ENCODE results near the gene ELMO3.

DNA sequence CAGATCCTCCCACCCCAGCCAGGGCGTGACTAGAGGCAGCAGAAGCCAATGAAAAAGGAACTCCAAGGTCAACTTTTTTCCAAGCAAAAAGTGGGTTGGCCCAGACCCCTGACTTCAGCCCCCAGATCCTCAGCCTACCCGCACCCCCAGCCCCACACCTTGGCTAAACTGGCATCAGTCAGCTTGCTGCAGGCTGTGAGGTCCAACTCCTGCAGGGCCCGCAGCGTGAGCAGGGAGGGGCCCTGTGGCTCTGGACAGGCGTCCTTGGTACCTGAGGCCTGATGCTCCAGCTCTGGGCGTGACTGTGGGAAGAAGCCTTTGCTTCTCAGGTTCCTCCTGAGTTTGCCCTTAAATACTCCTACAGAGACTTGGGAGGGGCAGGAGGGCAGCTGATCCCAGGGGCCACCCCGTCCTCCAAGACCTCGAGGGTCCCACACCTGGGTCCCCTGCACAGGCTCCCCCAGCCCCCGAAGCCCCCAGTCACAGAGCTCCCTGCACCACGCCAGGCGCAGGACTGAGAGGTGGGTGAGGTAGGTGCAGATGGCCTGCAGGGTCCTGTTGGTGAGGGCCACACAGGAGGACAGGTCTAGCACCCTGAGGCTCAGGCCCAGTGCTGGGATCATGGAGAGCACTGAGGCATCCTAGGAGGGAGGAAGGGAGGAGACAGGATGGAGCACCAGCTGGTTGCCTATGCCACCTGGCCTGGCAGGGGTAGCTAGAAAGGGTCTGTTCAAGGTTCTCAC lies 9.4 kb downstream of the ELMO3 start:
- TF ChIP-seq CTCF (IDR thresholded peaks at IDR 0.05) (no peak), EZH2 (IDR thresholded peaks at IDR 0.05) (no peak)

All from neural progenitor cell (in vitro differentiated cells).